ENCODE results near the gene KIF1B. TPM values are rescaled to one million over a fixed set of nuclear protein-coding genes. Genes with fewer than 3 reads are reported as not detected.

The KIF1B gene
- total RNA-seq, 4 donors from 2014 or later: 55.2 to 88.1 (median 67.0) TPM

GRCh38 chr1:10187026-10187334 lies 23.4 kb upstream of the KIF1B start:
- Histone ChIP-seq H3K9me3 (no peaks in the 10 kb centered on the region), H3K4me3 (no peak overlapping the region), H3K27me3 (no peaks in the 10 kb centered on the region), H3K27ac (no peak overlapping the region), H3K36me3 (no peaks in the 10 kb centered on the region), H3K4me1 (no peaks in the 10 kb centered on the region)
- no peak for DNase-seq
- TF ChIP-seq CTCF (IDR thresholded peaks at IDR 0.05) (no peak), POLR2A (IDR thresholded peaks at IDR 0.05) (no peak)

GRCh38 chr1:10188133-10188650 lies 22.2 kb upstream of the KIF1B start:
- TF ChIP-seq POLR2A (IDR thresholded peaks at IDR 0.05) (no peak), CTCF (IDR thresholded peaks at IDR 0.05) (no peak)

GRCh38 chr1:10189659-10190058 lies 20.7 kb upstream of the KIF1B start:
- TF ChIP-seq POLR2A (IDR thresholded peaks at IDR 0.05) (no peak), CTCF (IDR thresholded peaks at IDR 0.05) (no peak)
- Histone ChIP-seq H3K27me3 (no peaks in the 10 kb centered on the region), H3K36me3 (no peaks in the 10 kb centered on the region), H3K27ac (no peak overlapping the region), H3K4me1 (no peaks in the 10 kb centered on the region), H3K9me3 (no peaks in the 10 kb centered on the region), H3K4me3 (no peak overlapping the region)
- DNase-seq: peak in 1 of 3 donors; percentile 54

More at GRCh38 chr1:10188133-10188650, 22.2 kb upstream of the KIF1B start:
- Histone ChIP-seq H3K4me1 (no peaks in the 10 kb centered on the region), H3K4me3 (no peak overlapping the region), H3K27me3 (no peaks in the 10 kb centered on the region), H3K27ac (no peak overlapping the region), H3K36me3 (no peaks in the 10 kb centered on the region), H3K9me3 (no peaks in the 10 kb centered on the region)
- no peak for DNase-seq

- Histone ChIP-seq H3K9me3 (no peaks in the 10 kb centered on the region), H3K4me3 (no peak overlapping the region), H3K36me3 (no peaks in the 10 kb centered on the region), H3K4me1 (no peaks in the 10 kb centered on the region), H3K27ac (no peak overlapping the region), H3K27me3 (no peaks in the 10 kb centered on the region)
- no peak for TF ChIP-seq POLR2A (IDR thresholded peaks at IDR 0.05)
- no peak for TF ChIP-seq CTCF (IDR thresholded peaks at IDR 0.05)
- no peak for DNase-seq
Observed at GRCh38 chr1:10192263-10192662, 18.1 kb upstream of the KIF1B start.

GRCh38 chr1:10193288-10193687 lies 17.1 kb upstream of the KIF1B start:
- H3K36me3 ChIP-seq: no peaks in the 10 kb centered on the region
- no peak overlapping the region for H3K27ac ChIP-seq
- no peaks in the 10 kb centered on the region for H3K27me3 ChIP-seq
- H3K9me3 ChIP-seq: no peaks in the 10 kb centered on the region
- H3K4me1 ChIP-seq: no peaks in the 10 kb centered on the region
- TF ChIP-seq CTCF (IDR thresholded peaks at IDR 0.05) (no peak), POLR2A (IDR thresholded peaks at IDR 0.05) (no peak)
- no peak overlapping the region for H3K4me3 ChIP-seq
- DNase-seq: no peak

- Histone ChIP-seq H3K27me3 (no peaks in the 10 kb centered on the region), H3K4me1 (no peaks in the 10 kb centered on the region), H3K27ac (no peak overlapping the region), H3K9me3 (no peaks in the 10 kb centered on the region), H3K36me3 (no peaks in the 10 kb centered on the region), H3K4me3 (no peak overlapping the region)
- no peak for DNase-seq
- no peak for TF ChIP-seq CTCF (IDR thresholded peaks at IDR 0.05)
- TF ChIP-seq POLR2A (IDR thresholded peaks at IDR 0.05): no peak
Observed at GRCh38 chr1:10195570-10195969, 14.8 kb upstream of the KIF1B start.

All from Peyer's patch (tissue), 4 donors.